Measurements from ENCODE around the gene CDH23.

CDH23 gene

DNA sequence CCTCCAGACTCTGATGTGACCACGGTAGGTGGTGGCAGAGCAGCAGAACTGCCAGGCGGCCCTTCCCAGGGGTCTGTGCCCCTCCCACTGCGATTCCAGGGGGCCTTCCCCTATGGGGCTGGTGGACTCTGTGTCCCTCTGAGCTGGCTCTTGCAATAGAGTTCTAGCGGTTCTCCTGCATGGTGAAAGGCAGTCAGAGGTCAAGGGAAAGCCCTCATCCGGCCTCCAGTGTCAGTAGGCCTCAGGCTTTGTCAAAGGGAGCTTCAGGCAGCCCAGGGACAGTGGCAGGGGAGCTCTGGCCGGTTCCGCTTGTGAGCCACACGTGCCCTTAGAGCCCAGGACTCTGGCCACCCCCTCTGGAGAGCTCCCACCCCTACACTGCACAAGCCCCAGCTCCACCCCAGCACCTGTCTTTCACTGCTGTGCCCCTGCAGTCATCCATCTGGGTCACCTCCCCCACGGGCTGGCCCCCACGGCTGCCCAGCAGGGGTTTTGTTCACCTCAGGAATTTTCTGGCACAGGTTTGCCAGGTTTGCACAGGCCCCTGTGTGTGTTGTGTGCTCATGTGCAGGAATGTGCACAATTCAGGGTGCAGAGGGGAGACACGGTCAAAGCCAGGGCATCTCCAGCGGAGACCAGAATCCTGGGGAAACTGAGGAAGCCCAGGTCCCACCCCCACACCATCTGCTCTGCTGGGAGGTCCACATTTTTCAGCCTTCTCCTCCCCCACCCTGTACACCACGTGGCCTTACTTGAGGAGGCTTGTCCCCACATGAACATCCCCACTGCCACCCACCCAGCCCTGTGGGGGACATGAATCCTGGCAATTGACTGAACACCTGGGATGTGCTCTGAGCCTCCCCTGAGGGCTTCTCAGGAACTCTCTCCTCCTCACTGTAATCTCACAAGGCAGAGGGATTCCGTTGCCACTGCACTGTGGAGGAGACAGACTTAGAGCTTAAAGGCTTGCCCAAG is 299.1 kb downstream of the CDH23 start:
- no peak for DNase-seq (ENCODE audit: extremely low read depth in 1 of 2, low read depth in 1 of 2)

DNA sequence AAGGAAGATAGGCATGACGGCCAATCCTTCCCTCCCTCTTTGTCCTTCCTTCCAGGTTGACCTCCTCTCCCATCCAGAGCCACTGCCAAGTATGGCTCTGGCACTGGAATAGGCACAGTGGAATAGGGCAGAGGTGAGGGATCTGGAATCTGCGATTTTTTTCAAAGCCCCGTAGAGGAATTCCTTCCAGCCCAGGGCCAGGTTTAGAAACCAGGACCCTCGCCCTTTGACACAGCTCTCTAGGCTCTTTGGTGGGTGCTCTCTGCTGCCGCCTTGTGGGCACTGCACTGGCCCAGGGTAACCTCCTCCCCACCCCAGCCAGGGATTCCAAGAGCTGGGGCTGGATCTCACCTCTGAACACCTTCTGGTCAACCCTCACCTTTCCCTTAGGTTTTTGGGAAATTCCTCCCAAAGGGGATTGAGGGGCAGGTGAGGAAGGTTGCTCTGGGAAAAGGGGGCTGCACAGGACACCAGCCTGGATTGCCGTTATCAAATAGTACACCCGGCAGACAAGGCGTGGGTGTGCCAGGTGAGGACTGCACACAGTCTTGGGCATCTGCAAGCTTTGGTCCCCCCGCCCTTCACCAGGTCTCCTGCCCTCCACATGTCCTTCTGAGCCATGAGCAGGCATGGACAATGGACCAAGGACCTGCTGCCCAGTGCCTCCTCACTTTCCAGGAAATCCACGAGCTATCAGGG is 300.1 kb downstream of the CDH23 start:
- peak; percentile 30 to 53 for DNase-seq (ENCODE audit: extremely low read depth in 1 of 2, low read depth in 1 of 2)

DNA sequence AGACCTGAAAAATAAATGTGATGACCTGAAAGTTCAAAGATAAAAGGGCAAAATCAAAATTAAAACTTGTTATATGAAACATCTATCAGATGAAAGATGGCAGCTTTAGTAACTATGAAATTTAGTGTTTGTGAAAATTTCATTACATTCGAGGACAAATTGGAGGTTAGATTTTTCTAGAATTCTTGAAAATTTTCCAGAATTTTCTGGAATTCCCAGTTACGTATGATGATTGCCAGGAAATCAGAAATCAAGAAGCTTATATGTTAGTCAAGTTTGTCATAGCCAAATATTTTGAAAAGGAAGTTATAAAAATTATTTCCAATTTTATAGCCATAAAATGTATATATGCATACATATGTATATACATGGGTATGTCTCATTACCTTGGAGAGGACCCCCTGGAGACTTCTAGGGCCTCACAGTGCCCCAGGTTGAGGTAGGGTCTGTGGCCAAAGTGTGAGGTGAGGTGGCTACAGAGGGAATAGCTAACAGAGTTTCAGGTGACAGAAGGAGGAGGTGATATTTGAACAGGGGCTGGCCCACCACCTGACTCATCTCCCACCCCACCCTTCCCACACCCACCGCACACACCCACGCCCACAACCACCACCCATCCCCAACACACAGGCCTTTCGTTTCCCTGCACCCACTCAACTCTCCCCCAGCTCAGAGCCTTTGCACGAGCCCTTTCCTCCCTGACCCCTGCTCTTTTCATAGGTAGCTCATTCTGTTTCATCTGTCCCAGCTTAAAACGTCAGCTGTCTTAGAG is 301.4 kb downstream of the CDH23 start:
- peak in 1 of 2 donors; percentile 10 for DNase-seq (ENCODE audit: extremely low read depth in 1 of 2, low read depth in 1 of 2)

DNA sequence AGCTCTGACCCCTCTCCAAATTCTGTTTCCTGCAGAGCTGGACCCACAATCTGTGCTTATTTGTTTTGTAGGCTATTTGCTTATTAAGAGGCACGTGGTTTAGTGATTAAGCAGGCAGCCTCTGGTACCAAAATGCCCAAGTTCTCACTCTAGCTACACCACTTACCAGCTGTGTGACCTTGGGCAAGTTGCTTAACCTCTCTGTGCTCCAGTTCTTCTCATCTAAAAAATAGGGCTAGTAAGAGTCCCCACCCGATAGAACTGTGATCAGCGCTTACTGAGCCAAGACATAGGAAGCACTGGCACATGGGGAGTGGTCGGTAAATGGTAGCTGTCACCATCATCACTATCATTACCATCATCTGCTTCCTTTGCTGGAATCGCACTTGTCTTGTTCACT is 302.0 kb downstream of the CDH23 start:
- DNase-seq (ENCODE audit: extremely low read depth in 1 of 2, low read depth in 1 of 2), result no peak

DNA sequence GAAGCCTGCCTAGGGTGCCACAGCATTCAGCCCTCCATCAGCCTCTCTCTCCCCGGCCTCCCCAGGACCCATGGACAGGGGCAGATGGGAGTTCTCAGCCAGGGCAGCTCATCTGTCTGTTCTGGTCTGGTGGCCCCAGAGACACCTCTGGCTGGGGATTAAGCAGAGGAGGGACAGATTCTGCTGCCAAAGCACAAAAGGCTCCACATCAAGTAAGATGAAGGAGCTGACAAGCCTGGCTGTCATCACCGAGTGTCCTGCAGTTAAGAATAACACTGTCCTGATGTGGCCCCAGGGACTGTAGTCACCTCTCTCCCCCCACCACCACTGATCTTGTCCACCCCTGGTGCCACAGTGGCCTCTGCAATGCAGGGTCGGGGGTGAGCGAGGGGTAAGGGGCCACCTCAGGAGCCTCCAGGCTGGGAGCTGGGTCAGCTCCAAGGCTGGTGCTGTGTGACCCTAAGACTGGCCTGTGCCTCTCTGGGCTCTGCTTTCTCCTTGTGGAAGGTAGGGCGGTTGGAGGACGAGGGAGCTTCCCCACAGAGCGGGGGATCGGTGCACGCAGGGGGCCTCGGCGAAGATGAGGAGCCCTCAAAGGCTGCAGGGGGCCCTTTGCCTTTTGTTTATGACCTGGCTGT is 304.1 kb downstream of the CDH23 start:
- DNase-seq (ENCODE audit: extremely low read depth in 1 of 2, low read depth in 1 of 2), result no peak

DNA sequence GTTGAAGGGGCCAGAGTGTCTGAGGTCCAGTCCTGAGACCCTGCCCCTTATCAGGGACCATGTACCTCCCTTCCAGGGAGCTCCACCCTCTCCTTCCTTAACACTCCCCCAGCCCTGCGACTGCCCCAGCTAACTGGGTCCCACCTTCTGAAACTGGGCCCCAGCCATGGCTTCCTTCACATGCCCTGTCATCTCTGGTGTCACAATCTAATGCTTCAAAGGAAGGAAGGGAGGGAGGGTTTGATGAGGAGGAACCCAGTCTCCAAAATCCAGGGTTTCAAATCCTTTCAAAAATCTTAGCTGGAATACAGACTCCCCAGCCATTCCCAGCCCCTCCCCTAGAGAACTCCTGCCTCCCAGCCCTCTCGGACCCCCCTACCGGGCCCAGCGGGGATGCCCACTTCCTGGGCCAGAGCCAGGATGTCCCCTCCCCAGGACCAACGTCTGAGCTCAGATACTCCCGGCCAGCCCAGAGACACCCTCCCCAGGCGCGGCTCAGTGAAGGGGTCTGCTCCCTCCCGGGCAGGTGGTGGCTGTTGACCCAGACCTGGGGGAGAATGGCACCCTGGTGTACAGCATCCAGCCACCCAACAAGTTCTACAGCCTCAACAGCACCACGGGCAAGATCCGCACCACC is 304.9 kb downstream of the CDH23 start:
- DNase-seq (ENCODE audit: extremely low read depth in 1 of 2, low read depth in 1 of 2), result no peak

DNA sequence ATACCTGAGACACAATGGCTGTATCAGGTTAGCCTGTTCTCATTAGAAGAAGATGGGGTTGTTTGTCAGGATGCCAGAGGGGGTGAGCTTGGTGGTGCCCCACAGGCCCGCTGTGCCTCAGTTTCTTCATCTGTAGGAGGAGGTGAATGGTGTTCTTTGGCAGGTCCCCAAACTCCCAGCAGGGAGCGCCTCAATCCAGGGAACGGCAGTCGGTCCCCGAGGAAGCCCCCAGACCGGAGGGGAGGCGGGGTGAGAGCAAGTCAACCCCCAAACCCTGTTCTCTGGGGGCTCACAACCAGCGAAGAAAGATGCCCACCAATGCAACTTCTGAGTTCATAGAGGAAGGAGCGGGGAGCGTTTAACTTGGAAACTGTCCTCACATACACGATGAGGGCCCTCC is 306.9 kb downstream of the CDH23 start:
- no peak for DNase-seq (ENCODE audit: extremely low read depth in 1 of 2, low read depth in 1 of 2)

DNA sequence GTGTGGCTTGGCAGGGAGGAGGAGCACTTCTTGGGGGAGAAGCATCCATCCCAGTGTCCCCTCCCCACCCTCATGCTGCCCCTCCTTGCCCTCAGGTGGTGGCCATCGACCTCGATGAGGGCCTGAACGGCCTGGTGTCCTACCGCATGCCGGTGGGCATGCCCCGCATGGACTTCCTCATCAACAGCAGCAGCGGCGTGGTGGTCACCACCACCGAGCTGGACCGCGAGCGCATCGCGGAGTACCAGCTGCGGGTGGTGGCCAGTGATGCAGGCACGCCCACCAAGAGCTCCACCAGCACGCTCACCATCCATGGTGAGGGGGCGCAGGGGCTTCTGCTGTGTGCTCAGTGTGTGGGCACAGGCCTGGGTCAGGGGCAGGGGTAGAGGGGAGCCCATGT is 308.1 kb downstream of the CDH23 start:
- no peak for DNase-seq (ENCODE audit: extremely low read depth in 1 of 2, low read depth in 1 of 2)

DNA sequence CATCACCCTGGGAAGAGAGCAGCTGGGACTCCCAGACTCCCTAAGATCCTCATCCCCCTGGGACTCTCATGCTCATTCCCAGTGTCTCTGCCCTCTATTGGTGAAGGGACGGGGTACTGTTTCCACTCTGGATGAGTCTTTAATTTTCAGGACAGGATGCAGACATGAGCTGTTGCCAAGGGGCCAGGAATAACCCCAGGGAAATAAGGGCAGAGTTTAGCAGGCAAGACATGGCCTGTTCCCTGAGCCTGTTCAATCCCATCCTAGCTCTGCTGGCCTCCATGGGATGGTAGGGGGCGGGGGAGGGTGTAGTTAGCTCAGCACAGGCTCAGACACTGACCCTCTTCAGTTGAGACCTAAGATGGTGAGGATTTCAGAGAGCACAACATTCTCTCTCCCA is 308.9 kb downstream of the CDH23 start:
- no peak for DNase-seq (ENCODE audit: extremely low read depth in 1 of 2, low read depth in 1 of 2)

DNA sequence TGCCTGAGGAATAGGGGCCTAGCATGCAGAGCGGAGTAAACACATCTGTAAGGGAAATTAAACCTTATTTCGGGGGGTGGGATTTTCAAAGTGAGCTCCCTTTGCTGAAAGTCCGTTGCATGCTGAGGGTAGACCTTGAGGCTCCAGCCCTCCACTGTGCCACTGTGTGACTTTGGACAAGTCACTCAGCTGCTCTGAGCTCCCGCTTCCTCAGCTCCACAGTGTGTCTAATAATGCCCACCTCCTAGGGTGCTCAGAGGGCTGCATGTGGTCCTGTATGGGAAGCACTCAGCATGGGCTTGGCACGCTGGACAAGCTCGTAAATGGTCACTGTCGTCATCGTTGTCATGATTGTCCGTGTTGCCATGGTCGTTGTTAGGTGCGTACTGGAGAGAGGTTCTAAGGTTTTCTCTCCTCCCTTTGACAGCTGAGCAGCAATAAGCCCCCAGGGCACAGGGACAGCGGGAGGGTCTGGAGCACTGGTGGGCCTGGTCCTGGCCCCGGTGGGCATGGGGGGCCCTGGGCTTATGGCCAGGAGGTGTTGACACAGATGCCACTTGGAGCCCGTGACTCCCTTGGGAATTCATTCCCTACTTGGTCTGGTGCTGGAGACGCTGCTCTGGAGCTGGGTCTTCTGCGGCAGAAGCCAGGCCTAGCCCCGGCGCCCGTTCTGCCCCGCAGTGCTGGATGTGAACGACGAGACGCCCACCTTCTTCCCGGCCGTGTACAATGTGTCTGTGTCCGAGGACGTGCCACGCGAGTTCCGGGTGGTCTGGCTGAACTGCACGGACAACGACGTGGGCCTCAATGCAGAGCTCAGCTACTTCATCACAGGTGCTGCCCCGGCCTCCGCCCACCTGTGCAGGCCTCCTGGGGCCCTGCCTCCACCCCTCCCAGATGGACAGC is 309.7 kb downstream of the CDH23 start:
- DNase-seq (ENCODE audit: extremely low read depth in 1 of 2, low read depth in 1 of 2), result no peak

DNA sequence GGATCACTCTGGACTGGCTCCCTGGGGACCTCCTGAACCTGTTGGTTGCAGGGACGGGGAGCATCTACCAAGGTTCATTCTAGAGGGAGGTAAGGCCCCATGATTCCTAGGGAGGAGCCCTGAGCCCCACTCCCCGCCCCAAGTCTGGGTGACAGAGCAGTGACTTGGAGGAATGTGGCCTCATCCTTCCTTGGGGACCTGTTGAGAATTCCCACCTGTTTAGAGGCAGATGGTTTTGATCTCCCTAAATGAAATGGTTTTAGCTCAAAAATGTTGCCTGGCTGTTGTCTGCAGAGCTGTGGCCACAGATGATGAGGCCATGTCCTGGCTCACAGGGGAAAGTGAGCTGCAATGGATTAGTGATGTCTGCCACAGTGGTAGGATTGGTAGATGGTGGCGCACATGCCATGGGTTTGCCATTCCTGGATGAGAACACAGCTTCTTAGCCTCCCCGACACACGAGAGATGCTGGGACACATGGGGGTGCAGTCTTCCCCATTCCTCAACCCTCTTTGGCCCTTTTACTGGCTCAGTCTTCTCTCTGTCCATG is 310.6 kb downstream of the CDH23 start:
- no peak for DNase-seq (ENCODE audit: extremely low read depth in 1 of 2, low read depth in 1 of 2)

DNA sequence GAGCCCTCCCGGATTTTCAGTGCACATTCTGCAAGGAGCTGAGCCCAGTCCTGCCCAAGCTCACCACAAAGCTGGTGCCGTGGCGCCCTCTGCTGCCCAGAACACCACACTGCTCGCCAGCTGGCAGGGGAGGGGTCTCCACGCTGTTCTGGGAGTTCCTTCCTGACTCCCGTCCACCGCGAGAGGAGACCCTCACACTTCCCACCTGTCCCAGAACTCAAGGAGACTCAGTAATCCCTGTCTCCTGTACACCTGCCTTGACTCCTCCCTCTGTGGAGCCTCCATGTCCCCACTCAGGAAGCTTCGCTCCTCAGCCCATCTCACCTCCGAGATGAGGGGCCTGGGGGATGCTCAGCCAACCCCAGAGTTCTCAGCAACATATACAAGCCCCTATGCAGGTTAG is 311.6 kb downstream of the CDH23 start:
- peak in 1 of 2 donors; percentile 47 for DNase-seq (ENCODE audit: extremely low read depth in 1 of 2, low read depth in 1 of 2)

DNA sequence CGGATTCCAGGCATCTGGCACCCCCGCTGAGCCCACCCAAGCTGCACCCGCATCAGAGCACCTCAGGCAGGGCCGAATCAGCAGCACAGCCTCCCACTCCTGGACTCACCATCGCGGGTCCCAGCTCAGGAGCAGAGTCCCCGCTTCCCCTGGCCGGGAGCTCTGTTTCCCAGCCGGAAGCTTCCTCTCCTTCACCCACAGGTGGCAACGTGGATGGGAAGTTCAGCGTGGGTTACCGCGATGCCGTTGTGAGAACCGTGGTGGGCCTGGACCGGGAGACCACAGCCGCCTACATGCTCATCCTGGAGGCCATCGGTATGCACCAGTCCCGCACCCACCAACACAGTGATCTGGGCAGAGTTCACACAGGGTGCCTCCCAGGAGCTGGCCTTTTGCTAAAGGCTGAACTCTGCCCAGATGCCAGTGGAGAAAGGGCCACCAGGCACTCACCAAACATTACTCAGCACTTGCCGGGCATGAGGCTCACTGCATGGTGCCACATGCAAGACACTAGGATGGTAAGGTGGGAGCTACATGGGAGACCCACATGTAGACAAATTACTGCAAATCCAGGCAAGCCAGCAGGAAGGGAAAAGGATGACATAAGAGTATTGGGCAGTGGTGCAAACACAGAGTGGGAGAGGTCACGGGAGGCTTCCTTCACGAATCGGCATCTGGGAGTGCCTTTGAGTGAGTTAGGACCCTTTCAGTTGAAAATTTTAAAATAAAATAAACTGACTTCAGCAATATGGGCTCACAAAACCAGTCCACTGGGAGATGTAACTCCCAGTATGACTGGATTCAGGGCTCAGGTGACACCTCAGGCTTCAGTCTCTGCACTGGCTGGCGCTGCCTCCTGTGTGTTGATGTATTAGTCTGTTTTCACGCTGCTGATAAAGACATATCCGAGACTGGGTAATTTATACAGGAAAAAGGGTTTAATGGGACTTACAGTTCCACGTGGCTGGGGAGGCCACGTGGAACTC is 312.5 kb downstream of the CDH23 start:
- no peak for DNase-seq (ENCODE audit: extremely low read depth in 1 of 2, low read depth in 1 of 2)

DNA sequence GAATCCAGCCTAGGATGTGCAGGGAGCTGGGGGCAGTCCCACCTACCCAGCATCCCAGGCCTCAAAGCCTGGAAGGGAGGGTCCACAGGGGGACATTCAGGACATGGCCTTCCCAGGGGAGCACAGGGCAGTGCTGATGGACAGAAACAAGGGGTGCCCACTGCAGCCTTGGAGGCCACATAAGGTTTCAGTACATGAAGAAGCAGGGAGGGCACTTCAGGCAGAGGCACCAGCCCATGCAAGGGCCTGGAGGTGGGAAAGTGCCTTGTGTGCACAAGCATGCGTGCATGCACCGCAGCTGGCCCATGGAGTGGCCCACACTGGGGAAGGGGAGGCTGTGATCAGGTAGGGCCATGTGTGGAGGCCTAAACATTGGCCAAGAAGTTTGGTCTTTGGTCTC is 313.8 kb downstream of the CDH23 start:
- no peak for DNase-seq (ENCODE audit: extremely low read depth in 1 of 2, low read depth in 1 of 2)

DNA sequence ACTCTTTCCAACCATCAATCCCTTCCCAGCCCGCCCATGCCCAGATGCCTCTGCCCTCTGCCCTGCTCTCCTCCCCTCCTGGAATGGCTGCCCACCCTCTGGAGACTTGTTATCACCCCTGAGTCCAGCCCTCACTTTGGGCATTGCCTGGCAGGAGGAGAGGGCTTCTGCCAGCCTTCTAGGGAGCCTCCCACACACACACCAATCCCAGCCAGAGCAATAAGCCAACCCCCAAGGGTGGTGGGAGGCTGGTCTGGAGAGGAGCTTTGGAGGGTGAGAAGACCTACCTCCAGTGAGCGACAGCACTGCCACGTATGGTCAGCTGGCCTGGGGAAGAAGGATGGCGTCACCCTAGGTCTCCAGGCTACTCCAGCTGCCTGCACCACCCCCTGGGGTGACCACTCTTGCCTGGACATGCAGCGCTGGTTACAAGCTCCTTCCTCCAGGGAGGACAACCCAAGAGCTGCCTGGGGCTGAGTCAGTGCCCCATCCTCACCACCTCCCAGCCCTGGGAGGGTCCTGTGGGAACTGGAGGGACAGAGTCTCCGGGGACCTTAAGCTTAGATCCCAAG is 314.4 kb downstream of the CDH23 start:
- DNase-seq (ENCODE audit: extremely low read depth in 1 of 2, low read depth in 1 of 2), result no peak

DNA sequence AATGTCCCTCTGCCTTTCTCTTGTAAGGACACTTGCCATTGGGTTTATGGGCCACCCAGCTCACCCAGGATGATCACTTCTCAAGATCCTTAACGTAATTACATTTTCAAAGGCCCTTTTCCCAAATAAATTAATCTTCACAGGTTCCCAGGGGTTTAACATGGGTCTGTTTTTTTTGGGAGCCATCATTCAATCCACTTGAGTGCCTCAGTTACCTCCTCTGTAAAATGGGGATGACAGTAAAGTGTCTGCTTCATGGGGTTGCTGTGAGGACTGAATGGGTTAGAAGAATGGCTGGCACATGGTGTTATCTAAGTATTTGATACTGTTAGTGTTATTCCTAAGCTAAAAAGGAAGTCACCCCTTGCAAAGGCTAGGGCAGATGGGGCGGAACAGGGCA is 315.4 kb downstream of the CDH23 start:
- DNase-seq (ENCODE audit: extremely low read depth in 1 of 2, low read depth in 1 of 2), result no peak

DNA sequence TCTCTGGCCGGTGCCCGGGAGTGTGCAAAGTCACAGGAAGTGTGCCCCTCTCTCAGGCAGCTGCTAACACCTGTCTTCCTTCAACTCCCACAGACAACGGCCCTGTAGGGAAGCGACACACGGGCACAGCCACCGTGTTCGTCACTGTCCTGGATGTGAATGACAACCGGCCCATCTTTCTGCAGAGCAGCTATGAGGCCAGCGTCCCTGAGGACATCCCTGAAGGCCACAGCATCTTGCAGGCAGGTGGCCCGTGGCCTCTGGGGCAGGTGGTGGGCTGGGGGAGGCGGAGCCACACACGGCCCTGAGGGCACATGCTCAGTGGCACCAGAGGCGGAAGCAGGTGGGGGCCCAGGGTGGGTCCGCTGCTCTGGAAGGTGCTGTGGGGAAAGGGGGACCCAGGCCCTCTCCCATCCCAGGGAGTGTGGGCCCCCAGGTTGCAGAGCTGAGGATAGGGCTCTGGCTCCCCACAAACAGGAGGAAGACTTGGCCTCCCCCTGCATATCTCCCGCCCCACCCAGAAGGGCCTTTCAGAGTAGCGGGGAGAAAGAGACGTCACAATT is 315.9 kb downstream of the CDH23 start:
- DNase-seq (ENCODE audit: extremely low read depth in 1 of 2, low read depth in 1 of 2), result no peak

Measured in activated CD8-positive, alpha-beta memory T cell treated with anti-CD3 and anti-CD28 coated beads for 1 hour (primary cell).